Measurements from ENCODE around the gene SRI.

DNA sequence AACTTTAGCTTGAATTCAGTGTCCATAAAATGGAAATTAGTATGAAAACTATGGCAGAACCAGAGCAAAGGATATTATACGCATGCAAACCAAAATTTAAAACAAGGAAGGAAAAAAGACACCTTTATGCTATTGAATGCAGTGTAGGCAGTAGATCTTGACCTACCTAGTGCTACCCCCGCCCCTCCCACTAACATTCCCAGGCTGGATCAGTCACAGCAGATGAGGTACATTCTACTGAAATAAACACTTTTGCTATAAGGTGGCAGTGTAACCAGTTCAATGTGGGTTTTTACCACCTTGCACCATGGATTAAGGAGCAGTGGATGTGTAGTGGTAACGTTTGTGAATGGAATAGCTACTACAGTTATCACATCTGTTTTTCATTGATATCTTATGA, 27.9 kb downstream of the SRI start:
- TF ChIP-seq, protein P1, sequence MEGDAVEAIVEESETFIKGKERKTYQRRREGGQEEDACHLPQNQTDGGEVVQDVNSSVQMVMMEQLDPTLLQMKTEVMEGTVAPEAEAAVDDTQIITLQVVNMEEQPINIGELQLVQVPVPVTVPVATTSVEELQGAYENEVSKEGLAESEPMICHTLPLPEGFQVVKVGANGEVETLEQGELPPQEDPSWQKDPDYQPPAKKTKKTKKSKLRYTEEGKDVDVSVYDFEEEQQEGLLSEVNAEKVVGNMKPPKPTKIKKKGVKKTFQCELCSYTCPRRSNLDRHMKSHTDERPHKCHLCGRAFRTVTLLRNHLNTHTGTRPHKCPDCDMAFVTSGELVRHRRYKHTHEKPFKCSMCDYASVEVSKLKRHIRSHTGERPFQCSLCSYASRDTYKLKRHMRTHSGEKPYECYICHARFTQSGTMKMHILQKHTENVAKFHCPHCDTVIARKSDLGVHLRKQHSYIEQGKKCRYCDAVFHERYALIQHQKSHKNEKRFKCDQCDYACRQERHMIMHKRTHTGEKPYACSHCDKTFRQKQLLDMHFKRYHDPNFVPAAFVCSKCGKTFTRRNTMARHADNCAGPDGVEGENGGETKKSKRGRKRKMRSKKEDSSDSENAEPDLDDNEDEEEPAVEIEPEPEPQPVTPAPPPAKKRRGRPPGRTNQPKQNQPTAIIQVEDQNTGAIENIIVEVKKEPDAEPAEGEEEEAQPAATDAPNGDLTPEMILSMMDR (IDR thresholded peaks at IDR 0.05; ENCODE audit: low read depth, low read length): no peak
- TF ChIP-seq EZH2phosphoT487 (IDR thresholded peaks at IDR 0.05; ENCODE audit: low read depth): no peak
